ENCODE data around the gene LYG1. TPM values are rescaled to one million over a fixed set of nuclear protein-coding genes. Genes with fewer than 3 reads are reported as not detected.
"Not testable (repeated sequence)": the region's sequence is repeated elsewhere in the genome, so short reads cannot be mapped to it uniquely, and the experiment has no call there.

Gene LYG1
- total RNA-seq, 2 experiments from 2014 or later, result 1.3 to 1.6 TPM

DNA sequence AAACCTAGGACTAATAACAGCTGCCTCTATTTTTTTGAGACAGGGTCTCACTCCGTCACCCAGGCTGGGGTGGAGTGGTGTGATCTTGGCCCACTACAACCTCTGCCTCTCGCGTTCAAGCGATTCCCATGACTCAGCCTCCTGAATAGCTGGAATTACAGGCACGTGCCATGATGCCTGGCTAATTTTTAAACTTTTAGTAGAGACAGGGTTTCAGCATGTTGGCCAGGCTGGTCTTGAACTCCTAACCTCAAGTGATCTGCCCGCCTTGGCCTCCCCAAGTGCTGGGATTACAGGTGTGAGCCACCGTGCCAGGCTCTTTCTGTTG is 16.8 kb upstream of the LYG1 start:
- CTCF ChIA-PET, H3K9me3 Mint-ChIP-seq, POLR2A ChIA-PET, H3K4me1 Mint-ChIP-seq, H3K27me3 Mint-ChIP-seq, H3K4me3 Mint-ChIP-seq, DNase-seq, H3K27ac Mint-ChIP-seq: not testable (repeated sequence)
- H3K36me3 Mint-ChIP-seq (ENCODE audit: low read depth), result peaks cover 39% of the 10 kb centered on the region

DNA sequence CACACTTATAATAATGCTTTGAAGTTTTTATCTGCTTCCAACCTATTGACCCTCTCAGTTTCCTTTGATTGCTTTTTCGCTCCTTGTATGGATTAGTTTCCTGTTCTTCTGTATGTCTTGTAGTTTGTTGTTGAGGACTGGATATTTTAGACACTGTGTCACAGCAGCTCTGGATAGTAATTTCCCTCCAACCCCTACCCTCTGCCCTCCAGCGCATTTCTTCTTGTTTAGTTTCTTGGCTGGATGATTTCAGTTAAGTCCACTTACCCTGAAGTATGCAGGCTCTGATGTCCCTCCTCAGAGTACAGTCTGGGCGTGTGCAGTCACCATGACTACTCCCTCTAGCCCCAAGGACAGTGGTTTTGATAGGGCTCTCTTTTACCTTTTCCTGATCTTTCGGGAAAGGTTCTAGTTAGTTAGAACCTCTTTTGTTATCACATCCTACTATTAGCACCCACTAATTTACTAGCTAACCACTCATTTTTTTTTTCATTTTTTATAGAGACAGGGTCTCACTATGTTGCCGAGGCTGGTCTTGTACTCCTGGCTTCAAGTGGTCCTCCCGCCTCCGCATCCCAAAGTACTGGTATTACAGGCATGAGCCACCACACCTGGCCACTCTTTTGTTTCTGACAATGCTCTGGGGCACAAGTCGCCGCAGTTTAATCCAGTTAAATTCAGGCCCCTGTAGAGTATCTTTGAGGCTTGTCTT is 16.3 kb upstream of the LYG1 start:
- no peak for DNase-seq
- Mint-ChIP-seq H3K36me3 (ENCODE audit: low read depth) (peaks cover 39% of the 10 kb centered on the region), H3K4me3 (no peak overlapping the region), H3K9me3 (no peaks in the 10 kb centered on the region), H3K4me1 (no peaks in the 10 kb centered on the region), H3K27me3 (no peaks in the 10 kb centered on the region), H3K27ac (no peak overlapping the region)
- ChIA-PET POLR2A (no interaction called here), CTCF (no interaction called here)

DNA sequence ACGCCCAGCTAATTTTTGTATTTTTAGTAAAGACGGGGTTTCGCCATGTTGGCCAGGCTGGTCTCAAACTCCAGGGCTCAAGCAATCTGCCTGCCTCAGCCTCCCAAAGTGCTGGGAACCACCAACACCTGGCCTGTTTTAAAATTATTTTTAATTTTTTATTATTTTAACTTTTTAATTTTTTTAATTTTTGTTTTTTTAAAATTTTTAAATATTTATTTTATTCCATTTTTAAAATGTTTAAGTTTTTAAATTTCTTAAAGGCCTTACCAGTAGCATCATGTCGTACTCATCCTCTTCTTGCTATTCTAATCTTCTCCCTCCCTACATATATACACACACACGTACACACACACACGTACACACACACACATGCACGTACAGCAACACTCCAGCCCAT is 1.4 kb downstream of the LYG1 start:
- H3K27me3 Mint-ChIP-seq, result no peaks in the 10 kb centered on the region
- POLR2A ChIA-PET, result no interaction called here

DNA sequence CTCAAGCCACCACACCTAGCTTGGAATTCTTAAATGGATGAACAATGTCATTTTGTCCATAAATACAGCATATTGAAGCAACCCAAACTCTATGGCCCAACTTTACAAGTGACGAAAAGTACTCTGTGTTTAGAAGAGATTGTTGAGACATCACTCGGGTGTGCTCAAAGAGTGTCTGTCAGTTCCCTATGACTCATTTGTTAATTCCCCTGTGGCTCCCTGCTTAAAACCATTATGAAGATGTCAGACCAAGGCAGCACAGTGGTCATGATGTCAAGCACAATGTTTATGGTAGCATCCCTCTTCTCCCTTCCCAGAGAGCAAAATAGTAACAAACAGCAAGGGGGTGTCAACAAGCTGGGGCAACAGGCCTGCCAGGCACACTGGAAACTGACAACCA is 3.0 kb downstream of the LYG1 start:
- Mint-ChIP-seq H3K4me3 (no peak overlapping the region), H3K36me3 (ENCODE audit: low read depth) (no peaks in the 10 kb centered on the region)
- POLR2A ChIA-PET, result no interaction called here

More for the DNA sequence above, 1.4 kb downstream of the LYG1 start:
- H3K27ac Mint-ChIP-seq, result no peak overlapping the region
- no peak overlapping the region for H3K4me3 Mint-ChIP-seq
- CTCF ChIA-PET, result no interaction called here
- no peak for DNase-seq
- no peaks in the 10 kb centered on the region for H3K4me1 Mint-ChIP-seq
- peaks cover 4% of the 10 kb centered on the region for H3K9me3 Mint-ChIP-seq
- peaks cover 3% of the 10 kb centered on the region for H3K36me3 Mint-ChIP-seq (ENCODE audit: low read depth)

DNA sequence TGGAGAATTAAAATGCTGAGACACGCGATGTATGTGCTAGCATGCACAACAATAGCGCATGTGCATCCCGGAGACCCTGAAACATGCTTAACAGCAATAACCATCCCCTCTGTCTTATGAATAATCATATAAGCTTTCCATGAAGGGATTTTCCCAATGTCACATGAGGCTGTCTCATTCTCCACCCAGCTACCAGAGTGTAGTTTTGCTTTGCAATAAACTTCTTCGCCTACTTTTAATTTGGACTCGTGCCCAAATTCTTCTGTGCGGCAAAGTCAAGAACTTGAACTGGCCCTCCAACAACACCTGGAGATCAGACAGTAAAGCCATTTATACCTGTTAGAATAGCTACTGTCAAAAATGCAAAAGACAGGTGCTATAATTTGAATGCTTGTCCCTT is 15.5 kb downstream of the LYG1 start:
- no peak for DNase-seq
- H3K27ac Mint-ChIP-seq, result no peak overlapping the region
- POLR2A ChIA-PET, result no interaction called here
- H3K36me3 Mint-ChIP-seq (ENCODE audit: low read depth), result peaks cover 8% of the 10 kb centered on the region
- H3K9me3 Mint-ChIP-seq, result peaks cover 1% of the 10 kb centered on the region
- no peaks in the 10 kb centered on the region for H3K27me3 Mint-ChIP-seq
- H3K4me3 Mint-ChIP-seq, result no peak overlapping the region
- H3K4me1 Mint-ChIP-seq, result no peaks in the 10 kb centered on the region
- CTCF ChIA-PET, result no interaction called here

More for the DNA sequence above, 3.0 kb downstream of the LYG1 start:
- H3K27me3 Mint-ChIP-seq, result no peaks in the 10 kb centered on the region
- no peak overlapping the region for H3K27ac Mint-ChIP-seq
- CTCF ChIA-PET, result no interaction called here
- DNase-seq, result no peak
- H3K9me3 Mint-ChIP-seq, result peaks cover 4% of the 10 kb centered on the region
- no peaks in the 10 kb centered on the region for H3K4me1 Mint-ChIP-seq

DNA sequence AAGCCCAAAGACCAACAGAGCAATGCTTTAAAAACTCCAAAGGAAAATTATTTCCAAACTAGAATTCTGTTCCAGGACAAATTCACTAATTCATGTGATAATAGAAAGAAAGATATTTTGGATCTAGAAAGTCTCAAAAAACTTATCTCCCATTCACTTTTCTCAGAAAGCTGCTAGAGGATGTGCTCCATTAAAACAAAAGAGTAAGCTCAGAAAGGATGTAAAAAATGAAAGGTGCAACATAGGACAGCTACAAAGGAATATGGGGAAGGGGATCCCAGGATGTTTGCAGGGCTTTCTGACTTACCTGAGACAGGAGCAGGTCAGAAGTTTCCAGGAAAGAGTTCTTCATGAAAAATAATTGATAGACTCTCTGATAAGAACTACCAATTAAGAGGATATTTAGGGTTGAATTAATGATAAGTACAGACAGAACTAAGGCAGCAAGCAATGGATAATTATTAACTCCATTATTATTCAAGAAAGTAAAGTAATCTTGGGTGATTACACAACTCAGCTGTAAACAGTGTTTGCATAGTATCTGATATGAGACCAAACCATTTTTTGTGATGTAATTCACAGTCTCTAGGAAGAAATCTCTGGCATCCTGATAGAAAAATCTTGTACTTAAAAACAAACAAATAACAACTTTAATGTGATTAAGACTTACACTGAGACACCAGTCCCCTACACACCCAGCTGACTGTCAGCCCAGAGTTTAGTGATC is 20.9 kb downstream of the LYG1 start:
- ChIA-PET POLR2A (no interaction called here), CTCF (no interaction called here)
- peaks cover 18% of the 10 kb centered on the region for H3K36me3 Mint-ChIP-seq (ENCODE audit: low read depth)

DNA sequence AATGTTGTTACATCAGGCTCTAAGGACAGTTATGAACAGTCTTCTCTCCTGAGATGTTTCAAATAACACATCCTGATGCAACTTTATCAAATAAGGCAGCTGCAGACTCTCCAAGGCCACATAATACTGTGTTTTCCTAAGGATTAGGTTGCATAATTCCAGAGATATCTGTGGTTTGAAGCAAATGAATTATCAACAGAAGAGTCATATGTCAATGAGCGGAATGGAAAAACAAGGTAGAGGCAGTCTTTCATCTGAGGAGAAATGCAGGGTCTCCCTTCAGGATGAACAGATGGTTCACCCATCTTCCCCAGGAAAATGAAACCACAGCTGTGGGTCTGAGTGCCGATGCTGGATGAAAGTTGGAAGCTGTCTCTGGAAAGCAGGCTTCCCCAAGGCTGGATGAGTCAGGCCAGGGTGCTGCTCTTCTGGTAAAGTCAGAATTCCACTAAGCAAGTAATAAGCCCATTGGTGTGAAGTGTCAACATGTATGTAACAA is 22.2 kb downstream of the LYG1 start:
- Mint-ChIP-seq H3K4me3 (no peak overlapping the region), H3K27ac (no peak overlapping the region), H3K9me3 (peaks cover 7% of the 10 kb centered on the region), H3K4me1 (no peaks in the 10 kb centered on the region), H3K27me3 (no peaks in the 10 kb centered on the region), H3K36me3 (ENCODE audit: low read depth) (peaks cover 17% of the 10 kb centered on the region)
- ChIA-PET POLR2A (no interaction called here), CTCF (no interaction called here)
- no peak for DNase-seq

More for the DNA sequence above, 20.9 kb downstream of the LYG1 start:
- H3K27ac Mint-ChIP-seq, result no peak overlapping the region
- H3K9me3 Mint-ChIP-seq, result peaks cover 7% of the 10 kb centered on the region
- no peak for DNase-seq
- H3K4me1 Mint-ChIP-seq, result no peaks in the 10 kb centered on the region
- no peaks in the 10 kb centered on the region for H3K27me3 Mint-ChIP-seq
- H3K4me3 Mint-ChIP-seq, result no peak overlapping the region

DNA sequence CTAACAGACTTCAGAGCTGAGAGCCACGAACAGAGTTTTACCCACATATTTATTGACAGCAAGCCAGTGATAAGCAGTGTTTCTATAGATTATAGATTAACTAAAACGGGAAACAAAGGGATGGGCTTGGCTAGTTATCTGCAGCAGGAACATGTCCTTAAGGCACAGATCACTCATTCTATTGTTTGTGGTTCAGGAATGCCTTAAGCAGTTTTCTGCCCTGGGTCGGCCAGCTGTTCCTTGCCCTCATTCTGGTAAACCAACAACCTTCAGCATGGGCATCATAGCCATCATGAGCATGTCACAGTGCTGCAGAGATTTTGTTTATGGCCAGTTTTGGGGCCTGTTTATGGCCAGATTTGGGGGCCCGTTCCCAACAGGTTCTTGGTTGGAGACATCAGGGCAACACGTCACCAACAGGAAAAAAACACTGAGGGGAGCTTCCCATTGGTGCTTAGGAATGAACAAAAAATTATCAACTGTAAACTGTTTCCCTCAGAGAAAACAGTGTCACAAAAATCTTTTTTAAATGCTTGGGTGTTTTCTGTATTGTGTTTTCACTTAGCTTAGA is 22.7 kb downstream of the LYG1 start:
- H3K4me1 Mint-ChIP-seq, POLR2A ChIA-PET, H3K27me3 Mint-ChIP-seq, H3K27ac Mint-ChIP-seq, H3K9me3 Mint-ChIP-seq, H3K4me3 Mint-ChIP-seq, DNase-seq: not testable (repeated sequence)
- H3K36me3 Mint-ChIP-seq (ENCODE audit: low read depth), result peaks cover 16% of the 10 kb centered on the region
- CTCF ChIA-PET, result interaction anchor here (0.6 kb wide), 1 partner anchor 593 kb away, joined by 3 read pairs; no protein-coding TSS in a partner anchor

DNA sequence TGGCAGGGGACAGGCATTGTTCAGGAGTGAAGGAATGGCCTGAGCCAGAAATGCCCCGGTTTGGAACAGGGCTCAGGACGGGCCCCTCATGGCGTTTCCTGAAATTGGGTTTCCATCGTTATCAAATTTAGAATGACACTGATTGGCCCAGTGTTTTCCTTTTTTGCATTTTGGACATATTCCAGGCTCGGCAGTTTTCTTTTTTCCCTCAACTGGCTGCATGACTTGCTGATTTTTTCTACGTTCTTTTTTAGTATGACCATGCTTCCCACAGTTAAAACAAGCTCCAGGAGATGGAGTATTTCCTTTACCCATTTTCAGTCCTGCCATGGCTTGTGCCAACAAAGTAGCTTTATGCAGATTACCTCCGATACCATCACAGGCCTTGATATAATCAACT is 25.1 kb downstream of the LYG1 start:
- DNase-seq, result no peak
- H3K4me3 Mint-ChIP-seq, result no peak overlapping the region
- CTCF ChIA-PET, result no interaction called here
- peaks cover 10% of the 10 kb centered on the region for H3K9me3 Mint-ChIP-seq
- H3K36me3 Mint-ChIP-seq (ENCODE audit: low read depth), result peaks cover 11% of the 10 kb centered on the region
- no peak overlapping the region for H3K27ac Mint-ChIP-seq
- no peaks in the 10 kb centered on the region for H3K27me3 Mint-ChIP-seq
- POLR2A ChIA-PET, result no interaction called here
- H3K4me1 Mint-ChIP-seq, result no peaks in the 10 kb centered on the region

DNA sequence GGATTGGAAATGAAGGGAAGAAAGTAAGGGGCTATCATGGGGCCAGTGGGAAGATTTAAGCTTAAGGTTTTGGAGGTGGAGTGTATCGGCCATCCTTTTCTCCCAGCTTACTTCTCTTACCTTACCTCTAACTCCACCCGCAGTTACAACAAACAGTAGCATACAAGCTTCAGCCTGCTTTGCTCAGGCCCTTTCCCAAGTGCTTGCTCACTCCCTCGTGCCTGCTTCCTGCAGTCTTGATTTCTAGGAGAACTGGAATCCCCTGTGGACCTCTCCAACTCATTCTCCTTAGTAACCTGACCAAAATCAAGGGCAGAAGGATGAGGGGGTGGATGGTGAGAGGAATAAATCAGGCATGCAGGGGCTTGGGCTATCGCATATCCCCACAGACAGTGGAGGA is 39.8 kb downstream of the LYG1 start:
- no peak overlapping the region for H3K4me3 Mint-ChIP-seq
- no peaks in the 10 kb centered on the region for H3K9me3 Mint-ChIP-seq
- DNase-seq, result no peak
- H3K4me1 Mint-ChIP-seq, result no peaks in the 10 kb centered on the region
- ChIA-PET CTCF (no interaction called here), POLR2A (no interaction called here)
- H3K27me3 Mint-ChIP-seq, result no peaks in the 10 kb centered on the region
- H3K36me3 Mint-ChIP-seq (ENCODE audit: low read depth), result no peaks in the 10 kb centered on the region
- no peak overlapping the region for H3K27ac Mint-ChIP-seq

DNA sequence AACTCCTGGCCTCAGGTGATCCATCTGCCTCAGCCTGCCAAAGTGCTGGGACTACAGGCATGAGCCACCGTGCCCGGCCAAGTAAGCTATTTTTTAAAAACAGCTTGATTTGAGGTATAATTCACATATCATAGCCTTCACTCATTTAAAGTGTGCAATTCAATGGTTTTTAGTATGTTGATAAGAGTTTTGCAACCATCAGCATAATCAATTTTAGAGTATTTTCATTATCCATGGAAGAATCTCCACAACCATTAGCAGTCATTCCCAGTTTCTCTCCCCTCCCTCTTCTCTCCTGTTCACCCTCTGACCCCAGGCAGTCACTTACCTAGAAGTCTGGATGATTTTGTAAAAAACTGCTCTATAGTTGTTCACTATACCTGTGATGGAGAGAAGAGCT is 40.8 kb downstream of the LYG1 start:
- no peak for DNase-seq
- Mint-ChIP-seq H3K27me3 (no peaks in the 10 kb centered on the region), H3K4me1 (no peaks in the 10 kb centered on the region), H3K27ac (no peak overlapping the region), H3K9me3 (no peaks in the 10 kb centered on the region), H3K4me3 (no peak overlapping the region), H3K36me3 (ENCODE audit: low read depth) (no peaks in the 10 kb centered on the region)
- CTCF ChIA-PET, result no interaction called here
- POLR2A ChIA-PET, result no interaction called here

DNA sequence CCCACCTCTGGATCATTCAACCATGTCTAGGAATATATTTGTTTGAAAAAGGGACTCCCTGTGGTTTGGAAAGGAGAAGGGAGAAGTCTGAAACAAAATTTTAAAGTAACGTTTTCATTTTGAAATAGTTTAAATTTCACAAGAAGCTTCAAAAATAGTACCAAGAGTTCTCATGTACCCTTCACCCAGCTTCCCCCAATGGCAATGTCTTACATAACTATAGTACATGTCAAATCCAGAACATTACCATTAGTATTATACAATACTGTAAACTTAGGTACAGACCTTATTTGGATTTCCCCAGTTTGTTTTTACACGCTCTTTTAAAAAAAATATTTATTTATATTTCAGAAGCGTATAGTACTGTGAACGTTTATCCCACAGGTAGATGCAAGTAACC is 41.5 kb downstream of the LYG1 start:
- H3K4me1 Mint-ChIP-seq, result no peaks in the 10 kb centered on the region
- ChIA-PET POLR2A (no interaction called here), CTCF (no interaction called here)
- H3K27ac Mint-ChIP-seq, result no peak overlapping the region
- no peak for DNase-seq
- H3K9me3 Mint-ChIP-seq, result no peaks in the 10 kb centered on the region
- H3K36me3 Mint-ChIP-seq (ENCODE audit: low read depth), result no peaks in the 10 kb centered on the region
- no peaks in the 10 kb centered on the region for H3K27me3 Mint-ChIP-seq
- no peak overlapping the region for H3K4me3 Mint-ChIP-seq

DNA sequence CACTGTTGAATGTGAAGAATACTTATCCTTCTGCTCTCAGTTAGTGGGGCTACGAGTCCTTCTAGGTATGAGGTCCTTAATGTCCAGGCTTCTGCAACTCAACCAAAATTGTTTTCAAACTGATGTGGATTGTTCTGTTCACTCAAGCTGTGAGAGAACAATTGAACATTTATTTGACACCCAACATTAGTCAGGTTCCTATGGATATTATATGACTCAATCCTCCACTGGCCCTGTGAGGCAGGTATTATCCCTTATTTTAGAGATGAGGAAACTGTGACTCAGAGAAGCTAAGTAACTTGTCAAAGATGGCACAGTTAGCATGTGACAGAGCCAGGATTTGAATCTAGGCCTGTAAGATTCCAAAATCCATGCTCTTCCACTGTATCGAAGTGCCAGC is 44.3 kb downstream of the LYG1 start:
- CTCF ChIA-PET, result no interaction called here
- POLR2A ChIA-PET, result no interaction called here
- no peak for DNase-seq
- Mint-ChIP-seq H3K9me3 (no peaks in the 10 kb centered on the region), H3K27ac (no peak overlapping the region), H3K36me3 (ENCODE audit: low read depth) (no peaks in the 10 kb centered on the region), H3K4me1 (no peaks in the 10 kb centered on the region), H3K27me3 (no peaks in the 10 kb centered on the region), H3K4me3 (no peak overlapping the region)

Measured in activated CD4-positive, alpha-beta T cell treated with anti-CD3 and anti-CD28 coated beads, Interleukin-2, amount 10 ng/mL, durations not matched to agents 7 days and 5 days (primary cell).